Endothelial cell (in vitro differentiated cells): ENCODE measurements around the gene PARD3. TPM values are rescaled to one million over a fixed set of nuclear protein-coding genes. Genes with fewer than 3 reads are reported as not detected.

Experiments used
- DNase-seq: peaks from one replicate; pipeline ENCODE4 v3.0.0; 2021; ENCODE audit warnings: low spot score
- H3K27ac Mint-ChIP-seq: one replicate; pipeline ENCODE4 v1.8.0; 2021; ENCODE audit warnings: mixed read lengths, inconsistent platforms; ENCODE audit not compliant: unreplicated experiment
- H3K27me3 Mint-ChIP-seq: one replicate; pipeline ENCODE4 v1.8.0; 2021; ENCODE audit warnings: mild to moderate bottlenecking, moderate library complexity, mixed read lengths, inconsistent platforms; ENCODE audit not compliant: unreplicated experiment
- H3K36me3 Mint-ChIP-seq: one replicate; pipeline ENCODE4 v1.8.0; 2021; ENCODE audit warnings: mild to moderate bottlenecking, low read depth, mixed read lengths, inconsistent platforms; ENCODE audit not compliant: unreplicated experiment
- H3K4me1 Mint-ChIP-seq: one replicate; pipeline ENCODE4 v1.8.0; 2021; ENCODE audit warnings: mild to moderate bottlenecking, mixed read lengths, inconsistent platforms; ENCODE audit not compliant: unreplicated experiment
- H3K4me3 Mint-ChIP-seq: one replicate; pipeline ENCODE4 v1.8.0; 2021; ENCODE audit warnings: mild to moderate bottlenecking, mixed read lengths, inconsistent platforms; ENCODE audit not compliant: unreplicated experiment
- H3K9me3 Mint-ChIP-seq: one replicate; pipeline ENCODE4 v1.8.0; 2021; ENCODE audit warnings: mixed read lengths, inconsistent platforms; ENCODE audit not compliant: unreplicated experiment
- total RNA-seq: library from RNA; stranded (reverse); fragmentation: NEBNext Ultra II Directional; extraction: Animal tissue kit (Norgen Biotek cat#: 25700); gene quantifications from one replicate; pipeline ENCODE4 v1.2.1, GENCODE V29; 2021; ENCODE audit not compliant: unreplicated experiment
- TF ChIP-seq, protein P1 (sequence below): fragments of 200-600 bp; sonication (generic); IDR thresholded peaks from one replicate; pipeline ENCODE4 v1.5.0; 2021; ENCODE audit warnings: antibody characterized with exemption; ENCODE audit not compliant: unreplicated experiment

Gene PARD3
- total RNA-seq, 1 donor from 2014 or later: 35.2 TPM

DNA sequence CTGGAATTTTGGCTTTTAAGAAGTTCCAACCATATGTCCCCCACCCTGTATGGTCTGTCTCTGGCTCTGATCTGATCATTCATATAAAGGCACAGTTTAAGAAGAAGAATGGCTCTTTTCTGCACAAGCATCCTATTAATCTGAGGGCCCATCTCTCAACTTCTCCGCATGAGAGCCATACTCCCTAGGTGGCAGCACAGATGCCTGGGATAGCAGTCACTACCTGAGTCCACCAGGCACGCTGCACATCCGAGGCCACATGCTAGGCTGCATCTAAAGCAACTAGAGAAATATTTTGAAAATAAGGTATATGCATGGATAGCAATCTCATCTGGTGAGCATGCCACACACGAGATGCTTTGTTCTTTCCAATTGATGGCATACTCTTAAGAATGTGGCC lies 565.5 kb downstream of the PARD3 start:
- Mint-ChIP-seq H3K27ac (no peak overlapping the region), H3K36me3 (no peaks in the 10 kb centered on the region), H3K4me1 (peaks cover 37% of the 10 kb centered on the region), H3K4me3 (no peak overlapping the region), H3K27me3 (peaks cover 2% of the 10 kb centered on the region), H3K9me3 (no peaks in the 10 kb centered on the region)
- DNase-seq: no peak
- TF ChIP-seq, protein P1, sequence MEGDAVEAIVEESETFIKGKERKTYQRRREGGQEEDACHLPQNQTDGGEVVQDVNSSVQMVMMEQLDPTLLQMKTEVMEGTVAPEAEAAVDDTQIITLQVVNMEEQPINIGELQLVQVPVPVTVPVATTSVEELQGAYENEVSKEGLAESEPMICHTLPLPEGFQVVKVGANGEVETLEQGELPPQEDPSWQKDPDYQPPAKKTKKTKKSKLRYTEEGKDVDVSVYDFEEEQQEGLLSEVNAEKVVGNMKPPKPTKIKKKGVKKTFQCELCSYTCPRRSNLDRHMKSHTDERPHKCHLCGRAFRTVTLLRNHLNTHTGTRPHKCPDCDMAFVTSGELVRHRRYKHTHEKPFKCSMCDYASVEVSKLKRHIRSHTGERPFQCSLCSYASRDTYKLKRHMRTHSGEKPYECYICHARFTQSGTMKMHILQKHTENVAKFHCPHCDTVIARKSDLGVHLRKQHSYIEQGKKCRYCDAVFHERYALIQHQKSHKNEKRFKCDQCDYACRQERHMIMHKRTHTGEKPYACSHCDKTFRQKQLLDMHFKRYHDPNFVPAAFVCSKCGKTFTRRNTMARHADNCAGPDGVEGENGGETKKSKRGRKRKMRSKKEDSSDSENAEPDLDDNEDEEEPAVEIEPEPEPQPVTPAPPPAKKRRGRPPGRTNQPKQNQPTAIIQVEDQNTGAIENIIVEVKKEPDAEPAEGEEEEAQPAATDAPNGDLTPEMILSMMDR: no peak

DNA sequence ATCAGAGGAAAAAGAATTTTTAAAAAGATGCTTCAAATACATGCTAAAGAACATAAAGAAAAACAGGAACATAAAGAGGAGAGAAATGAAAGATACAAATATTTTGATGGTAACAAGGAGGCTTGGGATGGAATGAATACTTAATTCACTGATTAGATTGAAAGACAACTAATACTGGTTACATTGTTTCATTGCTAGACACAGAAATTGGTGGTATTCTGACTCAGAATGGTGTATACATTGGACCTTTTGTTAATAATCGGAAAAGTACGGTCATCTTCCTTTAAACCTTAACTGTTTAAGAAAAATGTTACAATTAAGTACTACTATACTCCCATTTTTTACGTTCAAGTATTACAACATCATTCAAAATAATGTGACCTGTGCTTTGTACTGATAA lies 567.5 kb downstream of the PARD3 start:
- no peak for DNase-seq
- Mint-ChIP-seq H3K27me3 (peaks cover 2% of the 10 kb centered on the region), H3K4me1 (peaks cover 38% of the 10 kb centered on the region), H3K27ac (no peak overlapping the region), H3K36me3 (no peaks in the 10 kb centered on the region), H3K4me3 (no peak overlapping the region), H3K9me3 (no peaks in the 10 kb centered on the region)
- TF ChIP-seq, protein P1: no peak

DNA sequence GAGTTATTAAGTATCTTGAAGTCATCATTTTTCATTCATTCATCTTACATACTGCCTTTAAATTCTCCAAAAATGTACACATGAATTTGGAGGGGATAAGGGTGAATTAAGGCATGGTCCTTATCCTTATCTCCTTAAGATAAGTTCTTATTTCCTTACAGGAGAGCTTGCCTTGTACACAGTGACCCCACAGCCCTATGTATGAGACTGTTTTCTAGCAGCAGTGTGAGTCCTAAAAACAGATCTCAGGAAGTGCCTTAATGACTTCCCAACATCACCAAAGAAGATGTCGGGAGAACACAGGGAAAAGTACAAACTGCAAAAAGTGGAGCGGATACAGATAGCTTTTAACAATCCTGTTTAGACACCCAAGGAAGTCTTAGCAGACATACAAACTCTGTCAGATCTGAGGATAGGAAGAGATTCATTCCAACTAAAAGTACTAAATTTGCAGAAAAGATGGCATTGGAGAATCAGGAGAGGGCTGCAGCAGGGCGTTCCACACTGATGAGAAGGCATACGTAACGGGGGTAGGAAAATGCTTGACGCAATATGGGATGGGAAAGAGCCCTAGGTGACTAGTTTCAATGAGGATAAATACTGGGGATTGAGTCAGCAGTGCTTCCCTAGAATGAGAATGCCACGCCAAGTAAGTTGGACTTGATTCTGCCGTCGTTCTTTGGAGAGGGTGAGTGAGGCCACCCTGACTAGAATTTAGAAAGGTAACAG lies 570.2 kb downstream of the PARD3 start:
- no peak for DNase-seq
- Mint-ChIP-seq H3K27ac (peak overlapping the region; percentile 40), H3K27me3 (peaks cover 2% of the 10 kb centered on the region), H3K4me1 (peaks cover 38% of the 10 kb centered on the region), H3K4me3 (no peak overlapping the region), H3K9me3 (no peaks in the 10 kb centered on the region), H3K36me3 (peaks cover 9% of the 10 kb centered on the region)
- TF ChIP-seq, protein P1: no peak

DNA sequence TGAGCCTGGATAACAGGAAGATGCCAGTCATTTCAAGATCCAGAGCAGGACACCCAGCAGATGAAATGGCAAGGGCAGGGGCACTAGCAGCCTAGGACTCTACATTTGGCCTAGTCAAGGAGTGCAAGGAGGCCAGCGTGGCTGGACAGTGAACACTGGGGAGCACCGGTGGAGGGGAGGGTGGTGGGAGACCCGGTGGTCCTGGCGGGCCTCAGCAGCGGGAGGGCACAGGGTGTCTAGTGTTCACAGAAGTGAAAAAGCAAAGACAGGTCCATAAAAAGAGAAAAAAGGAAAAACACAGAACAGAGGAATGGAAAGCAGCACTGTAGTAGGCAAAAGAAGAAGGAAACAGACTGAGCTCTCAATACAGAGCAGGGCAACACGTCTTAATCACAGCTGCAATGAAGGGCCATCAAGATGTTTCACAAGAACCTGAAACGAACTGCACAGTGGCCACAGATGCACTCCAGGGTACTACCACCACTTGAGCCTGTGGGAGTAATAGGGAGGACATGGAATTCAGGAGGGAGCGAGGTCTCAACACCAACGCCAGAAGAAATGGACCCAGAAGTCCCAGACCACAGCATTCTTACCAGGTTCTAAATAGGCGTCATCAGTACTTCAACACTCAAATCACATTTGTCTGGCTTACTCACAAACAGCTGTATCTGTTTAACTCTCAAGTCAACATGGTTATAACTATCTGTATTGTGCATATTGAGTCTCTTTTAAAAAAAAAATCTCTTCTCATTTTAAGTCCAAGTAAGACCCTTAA lies 573.7 kb downstream of the PARD3 start:
- DNase-seq: no peak
- Mint-ChIP-seq H3K36me3 (peaks cover 9% of the 10 kb centered on the region), H3K9me3 (no peaks in the 10 kb centered on the region), H3K4me1 (peaks cover 64% of the 10 kb centered on the region), H3K4me3 (peak overlapping the region; percentile 45), H3K27me3 (peaks cover 2% of the 10 kb centered on the region), H3K27ac (peak overlapping the region; percentile 76)
- TF ChIP-seq, protein P1: no peak

DNA sequence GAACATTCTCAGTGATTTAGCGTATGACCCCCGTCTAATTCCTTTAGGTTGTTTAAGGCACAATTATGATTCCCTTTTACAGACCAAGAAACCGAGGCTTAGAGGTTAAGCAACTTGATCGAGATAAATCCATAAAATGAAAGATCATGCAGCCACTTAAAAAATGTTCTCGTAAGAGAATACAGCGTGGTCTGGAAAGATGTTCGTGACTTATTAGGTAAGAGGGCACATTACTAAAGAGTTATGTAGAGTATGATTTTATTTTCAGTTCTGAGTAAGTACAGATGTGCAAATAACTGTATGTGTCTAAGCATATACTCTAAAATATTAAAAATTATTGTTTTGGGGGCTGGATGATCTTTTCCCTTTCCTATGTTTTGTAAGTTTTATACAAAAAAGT lies 575.1 kb downstream of the PARD3 start:
- peaks cover 9% of the 10 kb centered on the region for H3K36me3 Mint-ChIP-seq

More for the DNA sequence above, 575.1 kb downstream of the PARD3 start:
- H3K9me3 Mint-ChIP-seq: no peaks in the 10 kb centered on the region
- no peak for DNase-seq
- no peaks in the 10 kb centered on the region for H3K27me3 Mint-ChIP-seq
- H3K27ac Mint-ChIP-seq: peak overlapping the region; percentile 59
- H3K4me3 Mint-ChIP-seq: no peak overlapping the region
- TF ChIP-seq, protein P1: no peak
- H3K4me1 Mint-ChIP-seq: peaks cover 64% of the 10 kb centered on the region
